ENCODE measurements around the gene INO80B. TPM values are rescaled to one million over a fixed set of nuclear protein-coding genes. Genes with fewer than 3 reads are reported as not detected.

INO80B gene
- total and polyA plus RNA-seq, 9 of the 15 experiments (the other 6 are each of a cell fraction or from before 2014, with no cell fraction given) = 0.41 to 22.6 (median 9.0) TPM

GRCh38 chr2:74424995-74425406 lies 29.9 kb upstream of the INO80B start (continued):
- TF ChIP-seq RERE (CRISPR knock-in tag; IDR thresholded peaks at IDR 0.05; ENCODE audit: borderline replicate concordance) = no peak
- TF ChIP-seq ETV1 (tag; conservative IDR thresholded peaks at IDR 0.05; ENCODE audit: low read depth) = no peak
- no peak for TF ChIP-seq FOXA3 (CRISPR knock-in tag; conservative IDR thresholded peaks at IDR 0.05 in 1 of 2, IDR thresholded peaks at IDR 0.05 in 1 of 2)
- TF ChIP-seq MEF2A (IDR thresholded peaks at IDR 0.05; ENCODE audit: control insufficient read depth, low read depth, low read length) = no peak
- TF ChIP-seq DNMT1 (IDR thresholded peaks at IDR 0.05) = no peak
- no peak for TF ChIP-seq BCOR (IDR thresholded peaks at IDR 0.05)
- TF ChIP-seq ZNF589 (CRISPR knock-in tag; IDR thresholded peaks at IDR 0.05; ENCODE audit: low read depth) = no peak
- TF ChIP-seq STAG1 (CRISPR knock-in tag; IDR thresholded peaks at IDR 0.05; ENCODE audit: borderline replicate concordance) = no peak

All from K562 (cell line).